Activated CD4-positive, alpha-beta T cell treated with anti-CD3 and anti-CD28 coated beads for 24 hours (primary cell): ENCODE data around the gene UBE3A.
"Not testable (repeated sequence)": the region's sequence is repeated elsewhere in the genome, so short reads cannot be mapped to it uniquely, and the experiment has no call there.

Source experiments
- DNase-seq, 2 donors: peaks; one replicate each; pipeline ENCODE4 v3.0.0-alpha.2; 2020; ENCODE audit warnings: low read depth in 2 of 2

UBE3A gene

GRCh38 chr15:25437777-25438600 lies 835 bp downstream of the UBE3A start:
- DNase-seq = peak; percentile 19 to 38

- DNase-seq = no peak
Observed at GRCh38 chr15:25436707-25437106, 2.1 kb downstream of the UBE3A start.

- DNase-seq = no peak
Observed at GRCh38 chr15:25435474-25436243, 3.2 kb downstream of the UBE3A start.

- no peak for DNase-seq
Observed at GRCh38 chr15:25433118-25433865, 5.5 kb downstream of the UBE3A start.

- DNase-seq = no peak
Observed at GRCh38 chr15:25431836-25432561, 6.8 kb downstream of the UBE3A start.

GRCh38 chr15:25427861-25428260 lies 11.0 kb downstream of the UBE3A start:
- DNase-seq = no peak

- no peak for DNase-seq
Observed at GRCh38 chr15:25426896-25427610, 11.8 kb downstream of the UBE3A start.

DNA sequence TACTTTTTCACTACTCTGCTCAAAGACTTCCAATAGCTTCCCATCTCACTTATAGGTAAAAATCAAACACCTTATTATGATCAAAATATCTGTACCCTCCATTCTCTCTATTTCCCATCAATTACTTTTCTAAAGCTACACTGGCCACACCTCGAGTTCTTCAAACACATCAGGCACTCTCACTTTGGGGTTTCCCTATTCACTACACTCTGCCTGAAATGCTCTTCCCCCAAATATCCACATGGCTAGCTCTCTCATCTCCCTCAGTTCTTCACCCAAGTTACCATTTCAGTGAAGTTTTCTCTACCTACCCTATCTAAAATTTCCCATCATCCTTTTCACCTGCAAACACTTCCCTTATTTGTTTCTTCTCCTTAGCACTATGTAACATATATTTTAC lies 14.8 kb downstream of the UBE3A start:
- DNase-seq = no peak

DNA sequence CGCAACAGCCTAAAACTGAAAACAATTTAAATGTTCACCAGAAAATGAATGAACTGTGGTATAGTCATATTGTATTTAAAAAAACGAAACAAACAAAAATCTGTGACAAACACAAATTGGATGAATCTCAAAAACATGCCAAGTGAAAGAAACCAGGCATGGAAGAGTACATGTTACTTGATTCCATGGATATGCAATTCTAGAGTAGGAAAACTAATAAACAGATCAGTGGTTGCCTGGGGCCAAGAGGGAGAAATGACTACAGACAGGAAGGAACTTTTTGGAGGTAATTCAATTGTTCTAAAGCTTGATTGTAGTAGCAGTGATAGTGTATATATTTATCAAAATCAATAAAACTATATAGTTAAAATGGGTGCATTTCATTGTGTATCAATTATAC lies 16.8 kb downstream of the UBE3A start:
- no peak for DNase-seq

GRCh38 chr15:25418202-25418601 lies 20.6 kb downstream of the UBE3A start:
- DNase-seq = no peak

- DNase-seq = no peak
Observed at GRCh38 chr15:25417604-25418003, 21.2 kb downstream of the UBE3A start.

GRCh38 chr15:25416693-25417092 lies 22.1 kb downstream of the UBE3A start:
- DNase-seq = no peak

- DNase-seq = no peak
Observed at GRCh38 chr15:25415707-25416106, 23.1 kb downstream of the UBE3A start.

DNA sequence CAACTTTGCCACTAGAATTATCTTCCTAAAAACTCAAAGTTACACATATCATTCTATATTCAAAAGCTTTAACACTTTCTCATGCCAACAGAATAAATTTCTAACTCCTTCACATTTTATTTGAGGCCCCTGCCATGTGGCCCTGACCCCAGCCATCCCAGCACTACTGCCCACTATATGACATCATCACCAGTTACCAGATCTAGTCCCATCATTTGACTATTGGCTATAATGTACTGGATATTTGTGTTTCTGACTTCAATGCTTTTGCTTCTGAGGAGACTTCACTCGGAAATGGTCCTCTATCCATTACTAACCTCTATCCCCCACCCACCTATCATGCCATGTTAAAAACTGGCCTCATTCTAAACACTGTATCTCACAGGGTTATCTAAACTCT lies 23.6 kb downstream of the UBE3A start:
- DNase-seq = no peak

DNA sequence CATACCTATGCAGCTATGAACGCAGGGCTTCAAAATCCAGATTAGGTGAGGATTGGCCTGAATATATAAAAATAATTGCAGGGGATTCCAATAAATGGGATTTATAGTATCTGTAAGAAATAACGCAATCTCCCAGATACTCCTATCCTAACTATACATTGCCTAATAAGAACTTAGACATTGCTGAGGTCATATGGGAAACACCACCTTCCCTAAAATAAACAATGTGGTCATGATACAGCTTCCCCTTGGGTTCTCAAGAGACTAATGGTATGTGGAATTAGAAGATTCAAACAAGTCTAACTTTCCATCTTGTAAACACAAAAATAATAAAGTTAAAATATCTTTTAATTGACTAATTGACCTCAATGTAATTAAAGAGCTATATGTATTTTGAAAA lies 28.2 kb downstream of the UBE3A start:
- no peak for DNase-seq

GRCh38 chr15:25409731-25410130 lies 29.1 kb downstream of the UBE3A start:
- DNase-seq = not testable (repeated sequence)

GRCh38 chr15:25408929-25409328 lies 29.9 kb downstream of the UBE3A start:
- no peak for DNase-seq

DNA sequence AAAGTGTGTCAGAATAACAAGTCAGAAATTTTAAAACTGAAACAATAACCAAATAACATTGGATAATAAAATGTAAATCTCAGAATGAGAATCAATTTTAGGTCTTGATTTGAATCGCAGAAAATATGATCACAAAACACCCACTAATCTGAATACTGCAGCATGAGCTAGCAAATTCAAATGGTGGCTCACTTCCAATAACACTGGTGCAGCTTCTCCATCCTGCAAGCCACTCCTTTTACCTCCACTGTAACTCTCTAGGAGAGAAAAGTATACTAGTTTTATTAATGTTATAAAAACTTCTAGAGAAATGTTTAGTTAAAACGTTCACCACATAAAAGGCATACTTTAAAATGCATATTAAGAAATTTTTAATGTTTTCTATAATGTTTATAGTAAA lies 30.4 kb downstream of the UBE3A start:
- no peak for DNase-seq

- DNase-seq = no peak
Observed at GRCh38 chr15:25407950-25408349, 30.9 kb downstream of the UBE3A start.

GRCh38 chr15:25406846-25407245 lies 32.0 kb downstream of the UBE3A start:
- no peak for DNase-seq

- no peak for DNase-seq
Observed at GRCh38 chr15:25406261-25406660, 32.6 kb downstream of the UBE3A start.
